K562 (cell line): ENCODE results near the gene JKAMP. TPM values are rescaled to one million over a fixed set of nuclear protein-coding genes. Genes with fewer than 3 reads are reported as not detected.

Experiments used
- ATAC-seq: fragments of 200-7000 bp; cut with Tn5 transposase; 3 replicates; pipeline ENCODE4 v1.9.1; 2020; ENCODE audit warnings: moderate library complexity
- BruUV-seq: library from RNA; stranded (reverse); fragments of 400-500 nt; replicated peaks from 2 replicates; lab custom pipeline; 2021; lab: Mats Ljungman, UMichigan
- CTCF ChIA-PET: fragments of 300-600 bp; formaldehyde crosslinking; extraction: SDS; loops from one replicate; lab custom pipeline; 2021; ENCODE audit warnings: low intra/inter-chr PET ratio; lab: Yijun Ruan, JAX
- POLR2A ChIA-PET: fragments of 300-600, 350-650 bp; sonication (Branson Sonifier 250); formaldehyde crosslinking; extraction: SDS; loops from one replicate; lab custom pipeline; 2021; ENCODE audit warnings: antibody characterized with exemption, inconsistent platforms; lab: Yijun Ruan, JAX
- DNase-seq, 4 experiments: peaks; one replicate each; pipeline versions ENCODE4 v3.0.0 to v3.0.0-alpha.2; 2011 to 2018; ENCODE audit warnings: low spot score in 3 of 4, mixed read lengths in 3 of 4; ENCODE audit errors: extremely low read depth in 1 of 4
- FAIRE-seq: peaks from 2 replicates; lab custom pipeline; 2011; peaks lifted over from hg19 to GRCh38; lab: Jason Lieb, UNC
- H2AFZ ChIP-seq: 2 replicates; pipeline ENCODE4 v1.6.0; 2011; ENCODE audit warnings: low read depth, low read length, control low read depth, inconsistent platforms
- H3K27ac ChIP-seq: fragments of 200-600 bp; 3 replicates; pipeline ENCODE4 v1.8.0; 2011; ENCODE audit warnings: low read depth, mild to moderate bottlenecking, control low read depth, inconsistent platforms, low read length, moderate library complexity, mixed read lengths; ENCODE audit errors: extremely low read depth
- H3K27me3 ChIP-seq, 2 experiments: fragments of 300-600 bp in 1 of 2; 2 replicates in 1 of 2; 3 replicates in 1 of 2; pipeline versions ENCODE4 v1.6.0 to v1.8.0; 2011; ENCODE audit warnings: inconsistent platforms in 2 of 2, low read length in 2 of 2, mild to moderate bottlenecking in 1 of 2, mixed read lengths in 1 of 2, moderate library complexity in 1 of 2; ENCODE audit not compliant: control insufficient read depth in 2 of 2, insufficient read depth in 2 of 2
- H3K36me3 ChIP-seq: fragments of 300-600 bp; 3 replicates; pipeline ENCODE4 v1.8.0; 2011; ENCODE audit warnings: mild to moderate bottlenecking, low read length, inconsistent platforms; ENCODE audit not compliant: control insufficient read depth, insufficient read depth
- H3K4me1 ChIP-seq, 2 experiments: fragments of 200-600 bp in 1 of 2; replicated peaks in 1 of 2; 2 replicates in 1 of 2; 3 replicates in 1 of 2; pipeline versions ENCODE4 v1.5.1 to v1.8.0; 2011; ENCODE audit warnings: inconsistent platforms in 2 of 2, low read length in 2 of 2, mild to moderate bottlenecking in 1 of 2, mixed read lengths in 1 of 2, moderate library complexity in 1 of 2; ENCODE audit not compliant: control insufficient read depth in 2 of 2, insufficient read depth in 2 of 2
- H3K4me2 ChIP-seq: 2 replicates; pipeline ENCODE4 v1.6.1; 2011; ENCODE audit warnings: low read length, control low read depth, inconsistent platforms, mixed read lengths; ENCODE audit not compliant: insufficient read depth
- H3K4me3 ChIP-seq: fragments of 200-600 bp; sonication (generic), shearing (Covaris generic); 2 replicates; pipeline ENCODE4 v1.5.1; 2016; ENCODE audit warnings: control low read depth, inconsistent platforms
- H3K79me2 ChIP-seq: fragments of 200-600 bp; 3 replicates; pipeline ENCODE4 v1.8.0; 2011; ENCODE audit warnings: low read length, inconsistent platforms; ENCODE audit not compliant: control insufficient read depth, insufficient read depth
- H3K9ac ChIP-seq, 2 experiments: 2 replicates each; pipeline versions ENCODE4 v1.6.0 to v1.6.1; 2011; ENCODE audit warnings: low read depth in 2 of 2, low read length in 2 of 2, control low read depth in 1 of 2, inconsistent platforms in 1 of 2, mild to moderate bottlenecking in 1 of 2, mixed read lengths in 1 of 2; ENCODE audit not compliant: insufficient read depth in 1 of 2
- H3K9me1 ChIP-seq: one replicate; pipeline ENCODE4 v1.6.0; 2011; ENCODE audit warnings: inconsistent platforms, mild to moderate bottlenecking, low read length, moderate library complexity; ENCODE audit not compliant: control insufficient read depth, insufficient read depth
- H3K9me3 ChIP-seq: replicated peaks from 2 replicates; pipeline ENCODE4 v1.5.1; 2011; ENCODE audit warnings: low read depth, low read length, inconsistent platforms; ENCODE audit not compliant: control insufficient read depth, insufficient read depth
- H4K20me1 ChIP-seq: replicated peaks from 2 replicates; pipeline ENCODE4 v1.6.1; 2011; ENCODE audit warnings: low read length, inconsistent platforms, mixed read lengths; ENCODE audit not compliant: control insufficient read depth, insufficient read depth
- KDM1A ChIP-seq, 2 experiments: fragments of 450-650 bp; IDR thresholded peaks; 2 replicates each; pipeline ENCODE4 v1.6.1; 2016; ENCODE audit warnings: mild to moderate bottlenecking in 2 of 2
- MTA2 ChIP-seq: fragments of 450-650 bp; IDR thresholded peaks from 2 replicates; pipeline ENCODE4 v1.6.1; 2016; ENCODE audit warnings: low read depth
- NR3C1 ChIP-seq: sonication (generic); formaldehyde crosslinking; IDR thresholded peaks from 2 replicates; pipeline ENCODE4 v1.8.1; 2022; ENCODE audit warnings: missing genetic modification reagents
- RAD51 ChIP-seq: fragments of 450-650 bp; IDR thresholded peaks from 2 replicates; pipeline ENCODE4 v1.7.1; 2016; ENCODE audit warnings: low read depth, mild to moderate bottlenecking, borderline replicate concordance
- RBM22 ChIP-seq: fragments of 200-400 bp; formaldehyde crosslinking; IDR thresholded peaks from 2 replicates; pipeline ENCODE4 v1.6.1; 2018; ENCODE audit warnings: low read length, low read depth; ENCODE audit not compliant: poor library complexity, severe bottlenecking
- RBM34 ChIP-seq: fragments of 200-400 bp; formaldehyde crosslinking; IDR thresholded peaks from 2 replicates; pipeline ENCODE4 v1.6.1; 2018; ENCODE audit warnings: low read length, borderline replicate concordance; ENCODE audit not compliant: insufficient read depth
- TGIF2 ChIP-seq: sonication (generic); formaldehyde crosslinking; IDR thresholded peaks from 2 replicates; pipeline ENCODE4 v1.8.1; 2022; ENCODE audit warnings: mild to moderate bottlenecking, missing genetic modification reagents, moderate library complexity
- ZC3H11A ChIP-seq: IDR thresholded peaks from 2 replicates; pipeline ENCODE4 v1.6.1; 2012; ENCODE audit warnings: low read depth, low read length, improper control_type of control experiment
- ZKSCAN8 ChIP-seq: fragments of 200-800 bp; sonication (Bioruptor generic); IDR thresholded peaks from 2 replicates; pipeline ENCODE4 v1.6.1; 2016; ENCODE audit warnings: missing genetic modification characterization, missing compliant biosample characterization
- ZNF134 ChIP-seq: fragments of 250-450 bp; sonication (Bioruptor Pico); conservative IDR thresholded peaks from 2 replicates; pipeline ENCODE4 v1.4.0; 2020
- ZNF384 ChIP-seq: IDR thresholded peaks from 2 replicates; pipeline ENCODE4 v1.6.1; 2012; ENCODE audit warnings: low read depth, low read length, improper control_type of control experiment
- WGBS: fragments of 100-300 bp; shearing (Covaris generic); methylation state at CpG from one replicate; pipeline ENCODE4 v1.1.6; 2016; ENCODE audit warnings: low coverage, mixed read lengths; ENCODE audit not compliant: insufficient coverage; ENCODE audit errors: missing lambda C conversion rate; 5-methylcytosine and 5-hydroxymethylcytosine counted together
- in situ Hi-C: fragments of 300-500 bp; cut with MboI; formaldehyde crosslinking; loops from 4 replicates; pipeline ENCODE4 v1.15.0; 2018; ENCODE audit warnings: inconsistent platforms, mixed read lengths
- intact Hi-C: fragments of 100-400 bp; cut with micrococcal nuclease; formaldehyde crosslinking; loops from 2 replicates; pipeline ENCODE4 v1.14.2; 2022
- polyA plus RNA-seq, 8 experiments: library from polyadenylated mRNA; depleted of rRNA in 4 of 8; stranded (reverse) in 5 of 8; unstranded in 3 of 8; fragments of >200 nt; fragmentation: Nextera tagmentation in 2 of 8; fragmentation: Illumina TruSeq in 1 of 8; extraction: Ambion mirVana in 2 of 8; extraction: Trizol in 1 of 8; gene quantifications; 2 replicates each; pipeline versions ENCODE4 v1.2.1 to v1.2.3, GENCODE V29; 2011 to 2014; ENCODE audit warnings: inconsistent platforms in 1 of 8, missing spikeins in 1 of 8
- total RNA-seq, 7 experiments: library from RNA; depleted of rRNA in 6 of 7; stranded (reverse); fragments of >200 nt in 6 of 7; fragmentation: Illumina TruSeq in 2 of 7; extraction: Trizol in 2 of 7; gene quantifications; 2 replicates each; pipeline versions ENCODE4 v1.2.1 to v1.2.3, GENCODE V29; 2011 to 2021; ENCODE audit warnings: low replicate concordance in 1 of 7
- TF ChIP-seq, protein P1 (sequence below): fragments of 450-650 bp; IDR thresholded peaks from 2 replicates; pipeline ENCODE4 v1.6.1; 2016; ENCODE audit warnings: borderline replicate concordance

The JKAMP gene
- total and polyA plus RNA-seq, 9 of the 15 experiments (the other 6 are each of a cell fraction or from before 2014, with no cell fraction given): 19.3 to 119 (median 33.8) TPM

DNA sequence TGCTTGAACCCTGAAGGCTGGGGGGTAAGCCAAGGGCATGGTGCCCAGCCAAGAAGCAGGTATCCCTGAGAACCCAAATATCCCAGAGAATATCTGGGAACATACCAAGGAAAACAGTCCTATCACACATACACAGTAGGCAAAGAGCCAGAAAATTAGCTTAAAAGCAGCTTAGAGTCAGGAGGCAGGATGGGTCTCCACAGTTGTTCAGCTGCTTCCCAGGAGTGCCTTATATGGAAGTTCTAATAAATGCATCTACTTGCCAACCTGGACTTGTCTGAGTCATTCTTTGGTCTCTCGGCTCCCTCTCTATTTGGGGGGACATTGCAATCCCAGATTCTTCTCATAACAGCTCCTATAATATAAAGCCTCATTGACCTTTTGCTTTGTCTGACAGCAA is 10.1 kb upstream of the JKAMP start:
- CTCF ChIA-PET: no interaction called here
- no peak overlapping the region for H3K4me2 ChIP-seq
- H2AFZ ChIP-seq: no peak overlapping the region
- H3K4me1 ChIP-seq: no peaks in the 10 kb centered on the region
- H3K9ac ChIP-seq: no peak overlapping the region
- POLR2A ChIA-PET: interaction anchor here (0.9 kb wide), 1 partner anchor 10 kb away, joined by 4 read pairs; the partner anchor contains the start of genes JKAMP and L3HYPDH
- no peak overlapping the region for H3K27ac ChIP-seq
- WGBS: 86% methylated on average over 1 of the region's 1 CpG
- no peaks in the 10 kb centered on the region for H3K9me1 ChIP-seq
- DNase-seq: no peak
- H4K20me1 ChIP-seq: no peaks in the 10 kb centered on the region
- BruUV-seq: no TSS peak
- H3K4me3 ChIP-seq: no peak overlapping the region
- TF ChIP-seq TGIF2 (CRISPR knock-in tag) (no peak), ZKSCAN8 (CRISPR knock-in tag) (no peak), RAD51 (no peak), KDM1A (IDR thresholded peaks at IDR 0.05) (no peak), MTA2 (no peak), RBM22 (no peak), NR3C1 (CRISPR knock-in tag) (no peak), RBM34 (no peak), ZNF384 (no peak), ZNF134 (no peak), ZC3H11A (no peak)
- TF ChIP-seq, protein P1, sequence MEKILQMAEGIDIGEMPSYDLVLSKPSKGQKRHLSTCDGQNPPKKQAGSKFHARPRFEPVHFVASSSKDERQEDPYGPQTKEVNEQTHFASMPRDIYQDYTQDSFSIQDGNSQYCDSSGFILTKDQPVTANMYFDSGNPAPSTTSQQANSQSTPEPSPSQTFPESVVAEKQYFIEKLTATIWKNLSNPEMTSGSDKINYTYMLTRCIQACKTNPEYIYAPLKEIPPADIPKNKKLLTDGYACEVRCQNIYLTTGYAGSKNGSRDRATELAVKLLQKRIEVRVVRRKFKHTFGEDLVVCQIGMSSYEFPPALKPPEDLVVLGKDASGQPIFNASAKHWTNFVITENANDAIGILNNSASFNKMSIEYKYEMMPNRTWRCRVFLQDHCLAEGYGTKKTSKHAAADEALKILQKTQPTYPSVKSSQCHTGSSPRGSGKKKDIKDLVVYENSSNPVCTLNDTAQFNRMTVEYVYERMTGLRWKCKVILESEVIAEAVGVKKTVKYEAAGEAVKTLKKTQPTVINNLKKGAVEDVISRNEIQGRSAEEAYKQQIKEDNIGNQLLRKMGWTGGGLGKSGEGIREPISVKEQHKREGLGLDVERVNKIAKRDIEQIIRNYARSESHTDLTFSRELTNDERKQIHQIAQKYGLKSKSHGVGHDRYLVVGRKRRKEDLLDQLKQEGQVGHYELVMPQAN: no peak
- no peaks in the 10 kb centered on the region for H3K27me3 ChIP-seq
- no peak for FAIRE-seq
- no peak for ATAC-seq
- H3K79me2 ChIP-seq: peaks cover 2% of the 10 kb centered on the region; the same call in 1 of the 3 replicates
- H3K36me3 ChIP-seq: peaks cover 69% of the 10 kb centered on the region
- no peaks in the 10 kb centered on the region for H3K9me3 ChIP-seq
- intact Hi-C loops (no loop called here), in situ Hi-C loops (no loop called here)
